GM21390 (cell line): ENCODE results near the gene CCDC88B.
"Not testable (repeated sequence)": the region's sequence is repeated elsewhere in the genome, so short reads cannot be mapped to it uniquely, and the experiment has no call there.

ENCODE experiments used
- ATAC-seq: cut with Tn5 transposase; IDR thresholded peaks from one replicate; pipeline ENCODE4 v1.9.1; 2021; ENCODE audit not compliant: unreplicated experiment

CCDC88B gene

GRCh38 chr11:64321533-64321932 lies 18.5 kb upstream of the CCDC88B start:
- no peak for ATAC-seq

DNA sequence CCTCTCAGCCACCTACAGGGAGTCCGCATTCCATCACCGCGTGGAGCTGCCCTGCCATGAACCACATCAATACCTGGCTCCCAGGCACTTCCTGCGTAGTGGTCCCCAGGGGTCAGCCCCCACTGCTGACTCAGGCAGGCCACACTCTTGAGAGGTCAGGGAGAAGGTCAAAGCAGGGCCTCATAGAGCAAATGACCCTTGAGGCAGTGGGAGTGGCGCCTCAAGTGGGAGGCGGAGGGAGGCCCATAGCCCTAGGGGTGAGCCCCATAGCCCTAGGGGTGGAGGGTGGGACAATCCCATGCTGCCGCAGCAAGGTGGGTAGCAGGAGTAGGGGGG lies 17.1 kb upstream of the CCDC88B start:
- no peak for ATAC-seq

GRCh38 chr11:64323373-64323772 lies 16.6 kb upstream of the CCDC88B start:
- no peak for ATAC-seq

GRCh38 chr11:64323984-64324383 lies 16.0 kb upstream of the CCDC88B start:
- ATAC-seq = not testable (repeated sequence)

DNA sequence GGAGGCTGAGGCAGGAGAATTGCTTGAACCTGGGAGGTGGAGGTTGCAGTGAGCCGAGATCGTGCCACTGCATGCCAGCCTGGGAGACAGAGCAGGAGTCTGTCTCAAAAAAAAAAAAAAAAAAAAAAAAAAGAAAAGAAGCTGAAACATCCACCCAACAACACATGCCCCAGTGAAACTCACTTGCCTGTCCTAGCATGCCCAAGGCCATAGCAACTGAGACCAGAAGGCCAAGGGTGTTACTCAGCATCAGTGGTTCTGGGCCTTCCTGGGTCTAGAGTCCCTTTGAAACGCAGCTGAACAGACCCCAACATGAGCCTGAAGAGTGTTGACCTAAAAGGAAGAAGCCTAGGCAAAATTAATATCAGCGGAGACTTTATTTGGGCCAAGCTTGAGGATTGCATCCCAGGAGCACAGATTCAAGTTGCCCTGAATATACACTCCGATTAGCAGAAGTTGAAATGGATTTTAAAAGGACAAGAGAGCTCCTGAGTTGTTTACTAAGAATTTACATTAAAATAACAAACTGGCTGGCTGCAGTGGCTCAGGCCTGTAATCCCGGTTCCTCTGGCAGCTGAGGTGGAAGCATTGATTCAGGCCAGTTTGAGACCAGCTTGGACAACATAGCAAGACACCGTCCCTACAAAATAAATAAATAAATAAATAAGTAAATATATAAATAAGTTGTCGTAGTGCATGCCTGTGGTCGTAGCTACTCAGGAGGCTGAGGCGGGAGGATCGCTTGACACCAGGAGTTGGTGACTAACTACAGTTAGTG lies 15.1 kb upstream of the CCDC88B start:
- ATAC-seq = no peak

DNA sequence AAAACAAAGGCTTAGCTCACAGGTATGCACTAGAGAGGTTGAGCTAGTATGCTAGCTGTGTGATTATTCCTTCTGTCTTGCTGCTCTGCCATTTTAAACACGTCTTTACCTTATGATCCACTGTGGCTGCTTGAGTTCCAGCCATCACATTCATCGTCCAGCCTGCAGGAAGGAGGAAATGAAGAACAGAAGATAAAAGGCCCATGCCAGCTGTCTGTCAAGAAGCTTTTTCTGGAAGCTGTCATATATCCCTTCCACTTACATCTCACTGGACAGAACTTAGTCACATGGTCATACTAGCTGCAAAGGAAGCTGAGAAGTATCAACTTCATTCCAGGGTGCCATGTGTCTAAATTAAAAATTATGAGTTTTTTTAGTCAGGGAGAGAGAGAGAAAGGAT lies 12.6 kb upstream of the CCDC88B start:
- ATAC-seq = no peak

DNA sequence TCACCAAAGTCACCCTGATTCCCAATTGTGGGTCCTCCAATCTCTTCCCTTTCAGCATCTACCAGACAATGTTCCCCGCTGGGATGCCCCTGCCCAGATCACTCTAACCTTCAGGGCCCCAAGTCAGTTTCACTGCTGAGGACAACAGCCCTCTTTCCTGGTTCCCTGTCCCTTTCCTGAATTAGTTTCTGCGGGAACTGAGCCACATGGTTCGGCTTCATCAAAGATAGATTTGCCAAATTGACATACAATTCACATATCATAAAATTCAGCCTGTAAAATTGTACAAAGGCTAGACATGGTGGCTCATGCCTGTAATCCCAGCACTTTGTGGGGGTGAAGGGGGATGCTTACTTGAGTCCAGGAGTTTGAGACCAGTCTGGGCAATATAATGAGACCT lies 12.0 kb upstream of the CCDC88B start:
- ATAC-seq = no peak

DNA sequence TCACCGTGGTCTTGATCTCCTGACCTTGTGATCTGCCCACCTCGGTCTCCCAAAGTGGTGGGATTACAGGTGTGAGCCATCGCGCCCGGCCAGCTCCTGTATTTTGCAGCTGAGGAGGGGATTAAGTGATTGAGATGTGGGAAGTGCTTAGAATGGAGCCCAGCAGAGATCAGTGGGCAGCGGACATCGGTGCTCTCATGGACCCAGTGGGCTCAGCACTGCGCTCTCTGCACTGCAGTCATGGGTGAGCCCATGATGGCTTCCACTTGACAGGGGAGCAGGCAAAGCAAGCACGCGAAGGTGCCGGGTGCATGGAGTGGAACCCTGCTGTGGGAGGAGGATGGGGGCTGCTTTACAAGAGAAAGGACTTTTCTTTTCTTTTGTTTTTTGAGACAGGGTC lies 9.1 kb upstream of the CCDC88B start:
- ATAC-seq = no peak

- peak; percentile 48 for ATAC-seq
Measured at GRCh38 chr11:64331569-64332371, 8.2 kb upstream of the CCDC88B start.

GRCh38 chr11:64333556-64333955 lies 6.4 kb upstream of the CCDC88B start:
- no peak for ATAC-seq

DNA sequence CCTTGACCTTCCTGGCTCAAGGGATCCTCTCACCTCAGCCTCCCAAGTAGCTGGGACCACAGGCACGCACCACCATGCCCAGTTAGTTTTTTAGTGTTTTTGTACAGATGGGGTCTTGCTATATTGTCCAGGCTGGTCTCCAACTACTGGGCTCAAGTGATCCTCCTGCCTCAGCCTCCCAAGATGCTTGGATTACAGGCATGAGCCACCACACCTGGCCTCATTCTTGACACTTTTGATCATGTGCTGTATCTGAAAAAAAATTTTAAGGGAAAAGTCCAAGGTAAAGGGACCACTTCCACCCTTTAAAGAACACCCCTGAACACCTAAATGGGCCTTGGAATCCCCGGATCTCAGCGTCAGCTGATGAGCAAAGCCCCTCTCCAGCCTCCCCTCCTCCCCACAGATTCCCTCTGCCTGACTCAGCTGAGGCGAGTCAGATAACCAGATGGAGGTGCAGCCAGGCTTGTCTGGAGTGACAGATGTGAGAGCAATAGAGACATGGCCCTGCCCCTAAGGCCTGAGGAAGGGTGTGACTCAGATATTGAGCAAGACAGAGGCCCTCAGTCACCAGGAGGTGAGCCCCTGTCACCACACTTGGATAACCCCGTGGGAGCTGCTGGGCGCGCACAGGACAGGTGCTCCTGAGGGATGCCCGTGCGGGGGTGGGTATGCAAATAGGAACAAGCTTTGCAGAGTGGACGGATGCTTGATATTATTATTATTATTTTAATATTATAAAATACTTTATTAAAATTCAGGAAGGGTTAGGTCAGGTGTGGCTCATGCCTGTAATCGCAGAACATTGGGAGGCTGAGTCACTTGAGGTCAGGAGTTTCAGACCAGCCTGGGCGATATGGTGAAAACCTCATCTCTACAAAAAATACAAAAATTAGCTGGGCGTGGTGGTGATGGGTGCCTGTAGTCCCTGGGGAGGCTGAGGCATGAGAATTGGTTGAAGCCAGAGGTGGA lies 5.0 kb upstream of the CCDC88B start:
- ATAC-seq = peak; percentile 72

- ATAC-seq = no peak
Measured at GRCh38 chr11:64337538-64338249, 2.3 kb upstream of the CCDC88B start.

- ATAC-seq = no peak
Measured at GRCh38 chr11:64338716-64339115, 1.3 kb upstream of the CCDC88B start.

DNA sequence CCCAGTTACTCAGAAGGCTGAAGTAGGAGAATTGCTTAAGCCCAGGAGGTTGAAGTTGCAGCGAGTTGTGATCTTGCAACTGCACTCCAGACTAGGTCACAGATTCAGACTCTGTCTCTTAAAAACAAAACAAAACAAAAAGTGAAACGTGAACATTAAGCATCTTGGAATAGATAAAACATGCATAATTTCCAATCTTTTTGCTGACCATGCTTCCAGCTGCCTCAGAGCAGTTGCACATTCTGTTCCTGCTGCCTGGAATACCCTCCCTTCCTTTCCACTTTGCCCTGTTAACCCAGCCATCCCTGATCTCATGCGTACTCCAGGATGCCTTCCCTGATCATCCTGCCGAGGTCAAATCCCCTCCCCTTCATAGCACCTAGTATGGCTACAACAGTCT lies 718 bp upstream of the CCDC88B start:
- ATAC-seq = no peak

DNA sequence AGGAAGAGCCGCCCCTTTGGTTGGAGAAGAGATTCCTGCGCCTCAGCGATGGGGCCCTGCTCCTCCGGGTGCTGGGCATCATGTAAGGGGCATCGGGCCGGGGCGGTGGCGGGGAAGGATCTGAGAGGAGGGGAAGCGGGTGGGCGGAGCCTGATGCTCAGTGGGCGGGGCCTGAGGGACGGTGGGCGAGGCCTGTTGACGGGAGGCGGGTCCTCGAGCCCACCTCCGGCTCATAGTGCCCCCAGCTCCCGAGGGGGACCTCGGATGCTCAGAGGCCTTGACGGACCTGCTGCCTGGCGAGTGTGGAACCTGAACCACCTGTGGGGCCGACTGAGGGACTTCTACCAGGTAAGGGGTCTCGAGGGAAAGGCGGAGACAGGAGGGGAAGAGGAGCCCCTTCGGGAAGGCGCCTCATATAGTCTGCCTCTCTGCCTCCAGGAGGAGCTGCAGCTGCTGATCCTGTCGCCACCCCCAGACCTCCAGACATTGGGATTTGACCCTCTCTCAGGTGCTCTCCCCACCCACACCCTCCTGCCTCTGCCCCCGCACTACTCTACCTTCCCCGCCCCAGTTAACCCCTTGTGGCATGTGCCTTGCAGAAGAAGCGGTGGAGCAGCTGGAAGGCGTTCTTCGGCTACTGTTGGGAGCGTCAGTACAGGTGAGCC lies 799 bp downstream of the CCDC88B start:
- peak; percentile 48 for ATAC-seq

DNA sequence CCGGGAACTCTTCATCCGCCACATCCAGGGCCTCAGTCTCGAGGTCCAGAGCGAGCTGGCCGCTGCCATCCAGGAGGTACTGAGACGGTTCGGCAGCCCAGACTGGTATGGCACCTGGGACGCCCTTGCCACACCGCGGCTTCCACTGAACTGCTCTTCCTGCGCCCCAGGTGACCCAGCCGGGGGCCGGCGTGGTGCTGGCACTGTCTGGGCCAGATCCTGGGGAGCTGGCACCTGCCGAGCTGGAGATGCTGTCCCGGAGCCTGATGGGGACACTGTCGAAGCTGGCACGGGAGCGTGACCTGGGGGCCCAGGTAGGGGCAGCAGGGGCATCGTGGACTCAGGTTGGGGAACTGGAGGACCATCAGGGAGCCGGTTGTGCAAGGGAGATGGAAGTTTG lies 1.4 kb downstream of the CCDC88B start:
- ATAC-seq = no peak

DNA sequence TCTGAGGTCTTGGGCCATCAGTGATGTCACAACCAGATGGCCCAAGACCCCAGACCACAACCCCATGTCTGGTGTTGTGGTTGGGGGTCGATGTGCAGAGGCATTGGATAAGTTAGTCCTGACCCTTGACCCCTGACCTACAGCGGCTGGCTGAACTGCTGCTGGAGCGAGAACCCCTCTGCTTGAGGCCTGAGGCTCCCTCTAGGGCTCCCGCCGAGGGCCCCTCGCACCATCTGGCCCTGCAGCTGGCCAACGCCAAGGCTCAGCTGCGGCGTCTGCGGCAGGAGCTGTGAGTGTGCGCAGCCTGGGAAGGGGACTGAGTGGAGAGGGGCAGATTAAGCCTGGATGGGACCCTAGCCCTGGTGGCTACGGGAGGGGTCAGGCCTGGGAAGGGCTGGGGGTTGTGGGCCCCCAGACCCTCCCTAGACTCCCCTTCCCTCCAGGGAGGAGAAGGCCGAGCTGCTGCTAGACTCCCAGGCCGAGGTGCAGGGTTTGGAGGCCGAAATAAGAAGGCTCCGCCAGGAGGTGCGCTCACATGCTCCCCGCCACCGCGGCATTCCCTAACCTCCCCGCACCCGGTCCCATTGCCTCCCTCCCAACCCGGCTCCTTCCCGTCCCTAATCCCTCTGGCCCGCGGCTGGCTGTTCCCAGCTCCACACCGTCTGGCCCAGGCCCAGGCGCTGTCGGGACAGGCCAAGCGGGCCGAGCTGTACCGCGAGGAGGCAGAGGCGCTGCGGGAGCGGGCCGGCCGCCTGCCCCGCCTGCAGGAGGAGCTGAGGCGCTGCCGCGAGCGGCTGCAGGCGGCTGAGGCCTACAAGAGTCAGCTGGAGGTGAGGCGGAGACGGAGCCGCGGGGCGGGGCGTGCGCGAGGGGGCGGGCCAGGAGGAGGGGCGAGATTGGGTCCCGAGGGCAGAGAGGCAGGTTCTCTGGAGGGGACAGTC lies 2.1 kb downstream of the CCDC88B start:
- ATAC-seq = no peak

DNA sequence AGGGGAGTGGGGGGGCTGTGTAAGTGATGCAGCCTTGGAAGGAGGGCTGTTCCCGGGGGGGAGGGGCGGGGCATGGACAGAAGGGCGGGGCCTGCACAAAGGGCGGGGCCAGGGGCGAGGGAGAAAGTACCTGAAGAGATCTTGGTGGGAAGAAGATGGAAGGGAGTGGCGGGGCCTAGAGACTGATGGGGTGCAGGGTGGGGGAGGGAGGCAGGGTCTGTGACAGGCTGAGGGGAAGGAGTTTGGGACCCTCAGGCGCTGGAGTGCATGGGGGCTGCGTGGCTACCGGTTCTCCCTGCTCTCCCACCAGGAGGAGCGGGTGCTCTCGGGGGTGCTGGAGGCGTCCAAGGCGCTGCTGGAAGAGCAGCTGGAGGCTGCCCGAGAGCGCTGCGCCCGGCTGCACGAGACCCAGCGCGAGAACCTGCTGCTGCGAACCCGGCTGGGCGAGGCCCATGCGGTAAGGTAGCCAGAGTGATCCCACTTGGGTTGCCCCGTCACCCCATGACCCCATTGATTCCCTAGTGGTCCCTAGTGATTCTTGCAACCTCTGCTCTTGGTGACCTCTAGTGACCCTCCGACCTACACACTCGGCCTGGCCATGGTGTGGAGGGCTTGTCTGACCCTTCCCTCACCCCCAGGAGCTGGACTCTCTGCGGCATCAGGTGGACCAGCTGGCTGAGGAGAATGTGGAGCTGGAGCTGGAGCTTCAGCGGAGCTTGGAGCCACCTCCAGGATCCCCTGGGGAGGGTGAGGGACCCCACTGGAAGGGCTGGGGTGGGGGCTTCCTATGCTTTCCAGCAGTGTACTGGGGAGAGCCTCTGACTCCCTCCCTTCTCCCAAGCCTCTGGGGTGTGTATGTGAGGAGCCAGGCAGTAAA lies 3.1 kb downstream of the CCDC88B start:
- ATAC-seq = no peak
